Neural crest cell (in vitro differentiated cells): Measurements from ENCODE around the gene C2orf15. TPM values are rescaled to one million over a fixed set of nuclear protein-coding genes. Genes with fewer than 3 reads are reported as not detected.

Experiments
- DNase-seq: peaks from one replicate; pipeline ENCODE4 v3.0.0; 2021; ENCODE audit warnings: low read depth, mixed read lengths, low spot score
- H3K27ac Mint-ChIP-seq: one replicate; pipeline ENCODE4 v1.8.0; 2021; ENCODE audit warnings: mild to moderate bottlenecking, mixed read lengths; ENCODE audit not compliant: unreplicated experiment
- H3K27me3 Mint-ChIP-seq: 2 replicates; pipeline ENCODE4 v1.8.0; 2021; ENCODE audit warnings: low read depth, mild to moderate bottlenecking, mixed read lengths
- H3K36me3 Mint-ChIP-seq: 2 replicates; pipeline ENCODE4 v1.8.0; 2021; ENCODE audit warnings: low read depth, mild to moderate bottlenecking, mixed read lengths
- H3K4me1 Mint-ChIP-seq: 2 replicates; pipeline ENCODE4 v1.8.0; 2021; ENCODE audit warnings: mixed read lengths
- H3K4me3 Mint-ChIP-seq: one replicate; pipeline ENCODE4 v1.8.0; 2021; ENCODE audit warnings: mild to moderate bottlenecking, mixed read lengths
- H3K9me3 Mint-ChIP-seq: 2 replicates; pipeline ENCODE4 v1.8.0; 2021; ENCODE audit warnings: mixed read lengths
- total RNA-seq: library from RNA; stranded (reverse); gene quantifications from 2 replicates; pipeline ENCODE4 v1.2.1, GENCODE V29; 2021
- TF ChIP-seq, protein P1 (sequence below): fragments of 200-600 bp; sonication (generic); conservative IDR thresholded peaks from 2 replicates; pipeline ENCODE4 v1.5.0; 2021; ENCODE audit warnings: antibody characterized with exemption, mild to moderate bottlenecking

Gene C2orf15
- total RNA-seq, 1 donor from 2014 or later, result 0.37 TPM

- TF ChIP-seq, protein P1, sequence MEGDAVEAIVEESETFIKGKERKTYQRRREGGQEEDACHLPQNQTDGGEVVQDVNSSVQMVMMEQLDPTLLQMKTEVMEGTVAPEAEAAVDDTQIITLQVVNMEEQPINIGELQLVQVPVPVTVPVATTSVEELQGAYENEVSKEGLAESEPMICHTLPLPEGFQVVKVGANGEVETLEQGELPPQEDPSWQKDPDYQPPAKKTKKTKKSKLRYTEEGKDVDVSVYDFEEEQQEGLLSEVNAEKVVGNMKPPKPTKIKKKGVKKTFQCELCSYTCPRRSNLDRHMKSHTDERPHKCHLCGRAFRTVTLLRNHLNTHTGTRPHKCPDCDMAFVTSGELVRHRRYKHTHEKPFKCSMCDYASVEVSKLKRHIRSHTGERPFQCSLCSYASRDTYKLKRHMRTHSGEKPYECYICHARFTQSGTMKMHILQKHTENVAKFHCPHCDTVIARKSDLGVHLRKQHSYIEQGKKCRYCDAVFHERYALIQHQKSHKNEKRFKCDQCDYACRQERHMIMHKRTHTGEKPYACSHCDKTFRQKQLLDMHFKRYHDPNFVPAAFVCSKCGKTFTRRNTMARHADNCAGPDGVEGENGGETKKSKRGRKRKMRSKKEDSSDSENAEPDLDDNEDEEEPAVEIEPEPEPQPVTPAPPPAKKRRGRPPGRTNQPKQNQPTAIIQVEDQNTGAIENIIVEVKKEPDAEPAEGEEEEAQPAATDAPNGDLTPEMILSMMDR, result no peak
- DNase-seq, result no peak
- Mint-ChIP-seq H3K9me3 (peaks cover 4% of the 10 kb centered on the region), H3K4me1 (no peaks in the 10 kb centered on the region), H3K36me3 (peaks cover 22% of the 10 kb centered on the region), H3K4me3 (no peak overlapping the region), H3K27ac (no peak overlapping the region), H3K27me3 (no peaks in the 10 kb centered on the region)
Observed at GRCh38 chr2:99200076-99200800, 58.7 kb downstream of the C2orf15 start.

Other genes starting within 250 kb of the C2orf15 start
- 0.37 and 0.48 TPM in 2 replicates for gene CRACDL, start 205.5 kb upstream of the C2orf15 start, total RNA-seq
- 5.8 and 7.9 TPM in 2 replicates for gene TSGA10, start 13.2 kb downstream of the C2orf15 start, total RNA-seq
- gene LIPT1, start 13.3 kb downstream of the C2orf15 start, total RNA-seq, result 6.8 and 8.2 TPM in 2 replicates
- 31.7 and 36.3 TPM in 2 replicates for gene MITD1, start 39.4 kb downstream of the C2orf15 start, total RNA-seq
- gene MRPL30, start 39.5 kb downstream of the C2orf15 start, total RNA-seq, result 44.3 and 47.9 TPM in 2 replicates
- gene LYG2, start 114.0 kb downstream of the C2orf15 start, total RNA-seq, result not detected in 2 replicates
- 1.7 and 1.9 TPM in 2 replicates for gene LYG1, start 159.5 kb downstream of the C2orf15 start, total RNA-seq
- 30.7 and 35.0 TPM in 2 replicates for gene TXNDC9, start 194.6 kb downstream of the C2orf15 start, total RNA-seq
- gene EIF5B, start 195.7 kb downstream of the C2orf15 start, total RNA-seq, result 49.0 and 50.5 TPM in 2 replicates